GM19467 (cell line): ENCODE results near the gene NOPCHAP1.
"Not testable (repeated sequence)": the region's sequence is repeated elsewhere in the genome, so short reads cannot be mapped to it uniquely, and the experiment has no call there.

ENCODE experiments used
- ATAC-seq: cut with Tn5 transposase; IDR thresholded peaks from one replicate; pipeline ENCODE4 v1.9.1; 2021; ENCODE audit warnings: mild to moderate bottlenecking, moderate library complexity; ENCODE audit not compliant: unreplicated experiment

Gene NOPCHAP1, protein sequence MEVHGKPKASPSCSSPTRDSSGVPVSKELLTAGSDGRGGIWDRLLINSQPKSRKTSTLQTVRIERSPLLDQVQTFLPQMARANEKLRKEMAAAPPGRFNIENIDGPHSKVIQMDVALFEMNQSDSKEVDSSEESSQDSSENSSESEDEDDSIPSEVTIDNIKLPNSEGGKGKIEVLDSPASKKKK

DNA sequence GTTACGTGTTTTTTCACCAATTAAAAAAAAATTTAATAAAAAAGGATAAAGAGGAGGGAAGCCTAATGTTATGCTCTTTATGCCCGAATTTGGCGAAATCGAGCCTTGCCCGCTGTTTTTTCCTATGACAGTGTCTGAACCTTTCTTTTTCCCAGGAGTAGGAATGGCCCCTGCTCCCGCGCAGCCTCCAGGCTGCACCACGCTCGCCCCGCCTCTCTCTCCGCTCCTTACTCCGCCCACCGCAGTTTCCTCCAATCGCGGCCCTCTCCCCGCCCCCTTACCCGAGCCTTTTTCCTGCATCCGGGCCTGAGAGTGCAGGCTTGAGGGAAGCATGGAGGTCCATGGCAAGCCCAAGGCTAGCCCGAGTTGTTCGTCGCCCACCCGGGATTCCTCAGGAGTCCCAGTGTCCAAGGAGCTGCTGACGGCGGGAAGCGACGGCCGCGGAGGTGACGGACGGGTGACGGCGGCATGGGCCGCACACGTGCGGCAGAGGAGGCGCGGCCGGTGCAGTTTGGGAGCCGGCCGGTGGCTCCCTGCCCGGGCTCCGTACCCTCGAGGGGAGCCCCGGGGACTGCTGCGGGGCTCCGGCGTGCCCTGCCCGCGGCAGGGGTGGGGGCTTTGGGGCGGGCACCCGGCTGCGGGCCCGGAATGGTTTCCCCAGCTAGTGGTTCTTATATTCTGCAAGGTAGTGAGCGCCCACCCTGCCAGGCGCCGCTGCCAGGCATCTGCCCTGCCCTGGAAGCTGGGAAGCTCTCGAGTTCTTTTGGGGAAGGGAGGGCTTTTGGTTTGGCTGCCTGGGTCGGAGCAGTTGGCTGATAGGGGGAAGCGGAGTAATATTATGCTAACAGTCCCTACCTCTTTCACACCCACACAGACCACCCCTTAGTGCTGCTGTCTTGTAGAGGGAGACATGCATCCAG, at the start of gene NOPCHAP1:
Gene NOPCHAP1, plus strand, starts transcription at position 295 of the 920 bp plus-strand sequence. Its CDS starts 37 bp downstream, at position 332.
- ATAC-seq = peak; percentile 91

DNA sequence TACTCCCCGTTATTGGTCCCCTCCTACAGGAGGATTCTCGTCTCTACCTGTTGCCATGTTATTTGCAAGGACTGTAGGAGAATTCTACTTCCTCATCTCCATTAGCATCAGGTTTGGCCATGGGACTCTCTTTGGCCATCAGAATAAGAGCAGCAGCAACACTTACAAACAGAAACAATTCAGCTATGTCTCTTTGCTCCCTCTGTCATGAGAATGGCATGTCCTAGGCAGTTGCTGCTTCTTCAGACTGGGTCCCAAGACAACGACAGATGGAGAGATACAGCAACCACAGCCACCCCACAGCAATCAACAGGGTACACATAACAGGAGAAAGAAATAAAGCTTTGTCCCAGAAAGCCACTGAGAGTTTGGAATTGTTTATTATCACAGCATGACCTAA, 47.7 kb upstream of the NOPCHAP1 start:
- no peak for ATAC-seq

DNA sequence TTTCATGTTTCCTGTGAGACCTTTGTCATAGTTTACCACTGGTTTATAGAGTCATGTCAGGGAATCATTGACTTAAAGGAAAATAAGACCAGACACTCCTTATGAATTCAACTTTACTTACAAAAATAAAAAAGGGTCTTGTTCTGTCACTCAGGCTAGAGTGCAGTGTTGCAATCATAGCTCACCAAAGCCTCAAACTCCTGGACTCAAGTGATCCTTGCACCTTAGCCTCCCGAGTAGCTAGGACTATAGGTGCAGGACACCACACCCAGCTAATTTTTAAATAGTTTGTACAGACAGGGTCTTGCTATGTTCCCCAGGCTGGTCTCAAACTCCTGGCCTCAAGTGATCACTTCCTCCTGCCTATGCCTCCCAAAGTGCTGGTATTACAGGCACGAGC, 47.0 kb upstream of the NOPCHAP1 start:
- ATAC-seq = no peak

DNA sequence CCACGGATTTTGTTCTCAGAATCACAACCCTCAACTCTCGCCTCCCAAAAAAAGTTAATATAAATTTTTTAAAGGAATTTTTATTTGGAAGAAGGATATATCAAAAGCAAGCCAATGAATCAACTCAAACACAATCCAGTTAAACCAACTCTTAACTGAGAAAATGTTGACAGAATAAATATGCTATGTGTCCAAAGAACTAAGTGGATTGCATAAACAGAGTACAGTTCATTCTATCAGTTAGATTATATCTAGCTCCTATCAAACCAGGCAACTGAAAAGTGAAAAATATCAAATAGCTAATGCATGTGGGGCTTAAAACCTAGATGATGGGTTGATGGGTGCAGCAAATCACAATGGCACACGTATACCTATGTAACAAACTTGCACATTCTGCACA, 44.7 kb upstream of the NOPCHAP1 start:
- no peak for ATAC-seq

DNA sequence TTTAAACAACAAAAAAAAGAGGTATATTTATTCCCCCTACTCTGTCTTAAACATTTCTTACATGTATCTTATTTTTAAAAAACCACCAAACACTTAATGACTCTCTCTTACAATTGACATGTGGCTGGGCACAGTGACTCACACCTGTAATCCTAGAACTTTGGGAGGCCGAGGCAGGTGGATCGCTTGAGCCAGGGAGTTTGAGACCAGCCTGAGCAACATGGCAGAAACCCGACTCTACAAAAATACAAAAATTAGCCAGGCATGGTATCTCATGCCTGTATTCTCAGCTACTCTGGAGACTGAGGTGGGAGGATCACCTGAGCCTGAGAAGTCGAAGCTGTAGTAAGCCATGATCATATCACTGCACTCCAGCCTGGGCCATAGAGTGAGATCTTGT, 44.0 kb upstream of the NOPCHAP1 start:
- ATAC-seq = no peak

DNA sequence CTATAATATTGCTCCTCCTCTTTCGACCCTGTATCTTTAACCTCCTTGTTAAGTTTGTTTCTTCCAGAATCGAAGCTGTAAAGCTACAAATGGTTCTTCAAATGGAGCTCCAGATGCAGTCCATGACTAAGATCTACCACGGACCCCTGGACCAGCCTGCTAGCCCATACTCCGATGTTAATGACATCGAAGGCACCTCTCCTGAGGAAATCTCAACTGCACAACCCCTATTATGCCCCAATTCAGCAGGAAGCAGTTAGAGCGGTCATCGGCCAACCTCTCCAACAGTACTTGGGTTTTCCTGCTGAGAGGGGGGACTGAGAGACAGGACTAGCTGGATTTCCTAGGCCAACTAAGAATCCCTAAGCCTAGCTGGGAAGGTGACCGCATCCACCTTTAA, 42.7 kb upstream of the NOPCHAP1 start:
- not testable (repeated sequence) for ATAC-seq

DNA sequence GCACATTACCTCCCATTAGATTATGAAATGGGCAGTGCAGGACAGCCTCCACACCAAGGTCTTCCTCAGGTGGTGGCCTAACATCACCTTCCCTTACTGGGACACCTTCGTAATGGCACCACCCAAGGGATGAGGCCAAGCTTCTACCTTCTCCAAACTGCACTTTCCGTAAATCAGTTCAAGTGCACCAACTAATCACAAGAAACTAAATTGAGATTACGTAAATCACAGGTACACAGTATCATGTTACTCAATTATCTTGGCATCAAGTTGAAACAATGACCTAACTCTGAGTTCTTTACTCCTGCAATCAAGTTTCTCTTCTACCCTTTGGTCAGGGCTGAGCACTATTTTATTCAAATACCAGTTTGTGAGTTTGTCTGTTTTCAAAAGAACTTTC, 41.9 kb upstream of the NOPCHAP1 start:
- no peak for ATAC-seq

DNA sequence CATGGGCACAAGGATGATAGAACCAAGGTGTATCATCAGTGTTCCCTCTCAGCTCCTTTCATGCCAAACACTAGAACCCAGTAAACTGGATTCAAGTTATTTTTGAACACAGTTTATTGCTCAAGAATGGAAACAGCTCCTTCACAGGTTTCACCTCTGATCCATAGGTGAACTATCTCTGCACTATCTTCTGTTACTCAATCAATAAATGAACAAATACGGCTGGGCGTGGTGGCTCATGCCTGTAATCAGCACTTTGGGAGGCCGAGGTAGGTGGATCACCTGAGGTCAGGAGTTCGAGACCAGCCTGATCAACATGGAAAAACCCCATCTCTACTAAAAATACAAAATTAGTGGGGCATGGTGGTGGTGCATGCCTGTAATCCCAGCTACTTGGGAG, 37.4 kb upstream of the NOPCHAP1 start:
- not testable (repeated sequence) for ATAC-seq

DNA sequence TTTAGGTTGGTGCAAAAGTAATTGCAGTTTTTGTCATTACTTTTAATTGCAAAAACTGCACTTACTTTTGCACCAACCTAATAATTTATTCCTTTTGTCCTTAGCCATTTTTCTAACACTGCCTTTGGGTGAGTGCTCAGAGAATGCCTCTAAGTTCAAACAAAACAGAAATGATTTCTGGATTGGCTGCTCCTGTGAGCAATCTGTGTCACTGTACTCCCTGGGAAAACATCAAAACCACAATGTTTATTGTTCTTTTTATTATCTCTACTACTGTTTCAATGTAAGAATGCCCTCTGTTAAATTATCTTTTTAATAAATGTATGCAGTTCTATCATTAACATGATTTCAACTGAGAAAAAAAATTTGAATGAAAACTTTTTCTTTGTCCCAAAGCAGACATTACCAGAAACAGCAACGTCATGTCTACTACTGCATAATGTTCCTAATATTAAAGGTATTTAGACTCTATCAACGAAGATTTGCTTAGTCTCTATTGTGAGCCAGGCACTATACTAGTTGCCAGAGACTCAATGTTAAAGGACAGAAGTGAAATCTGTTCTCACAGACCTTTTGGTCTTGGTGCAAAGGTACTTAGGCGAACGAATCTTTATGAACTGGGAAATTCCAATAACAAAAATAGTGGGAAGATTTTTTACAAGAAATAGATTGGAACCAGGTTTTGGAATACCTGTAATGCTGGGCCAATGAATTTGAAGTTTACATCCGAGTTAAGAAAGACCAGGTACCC, 34.2 kb upstream of the NOPCHAP1 start:
- no peak for ATAC-seq

DNA sequence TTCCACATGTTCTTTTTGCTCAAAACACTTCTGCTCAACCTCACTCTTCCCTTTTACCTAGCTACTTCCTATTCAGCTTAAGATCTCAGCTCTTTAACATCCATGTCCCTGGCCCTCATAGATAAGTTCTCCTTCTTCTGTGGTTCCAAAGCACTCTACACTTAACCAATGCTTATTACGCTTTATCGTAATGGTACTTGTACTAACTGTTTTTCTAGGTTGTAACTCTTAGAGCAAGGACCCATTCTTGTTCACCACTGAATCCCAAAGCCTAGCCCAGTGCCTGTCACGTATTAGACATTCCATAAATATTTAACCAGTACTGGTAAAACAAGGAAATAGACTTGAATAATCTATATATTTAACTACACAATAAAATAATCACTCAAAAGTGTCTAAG, 33.3 kb upstream of the NOPCHAP1 start:
- ATAC-seq = no peak

DNA sequence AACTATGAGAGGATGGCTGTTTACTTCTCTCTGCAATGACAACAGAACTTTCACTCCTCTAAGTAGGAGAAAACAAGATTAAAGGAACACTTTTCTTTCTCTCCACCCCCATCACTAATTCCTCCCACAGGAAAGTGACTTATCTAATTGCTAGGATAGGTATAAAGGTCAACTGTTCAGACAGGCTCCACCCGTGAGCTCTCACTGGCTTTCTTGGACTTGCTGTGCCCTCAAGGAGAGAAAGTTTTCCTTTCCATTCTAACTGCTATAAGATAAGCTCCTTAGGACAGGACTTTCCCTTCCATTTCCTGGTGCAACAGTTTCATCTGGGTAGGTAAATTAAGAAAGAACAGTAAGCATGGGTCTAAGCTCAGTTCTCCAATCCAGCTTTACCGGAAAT, 32.8 kb upstream of the NOPCHAP1 start:
- ATAC-seq = no peak

DNA sequence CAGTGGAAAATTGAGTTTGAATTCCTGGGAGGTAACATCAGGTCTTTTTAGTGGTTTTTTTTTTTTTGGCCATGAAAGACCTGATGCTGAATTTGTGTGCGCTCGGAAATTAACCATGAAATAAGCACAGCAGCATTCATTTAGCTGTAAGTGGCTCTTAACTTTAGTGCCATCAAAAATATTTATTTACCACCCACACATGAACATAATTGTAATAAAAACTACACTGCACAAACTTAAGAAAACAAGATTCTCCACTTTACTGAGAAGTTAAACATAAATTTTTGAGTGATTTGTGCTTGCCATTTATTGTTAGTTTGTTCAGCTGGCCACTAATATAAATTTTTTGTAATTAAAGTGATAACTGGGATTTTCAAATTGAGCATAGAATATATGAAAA, 30.4 kb upstream of the NOPCHAP1 start:
- ATAC-seq = no peak

DNA sequence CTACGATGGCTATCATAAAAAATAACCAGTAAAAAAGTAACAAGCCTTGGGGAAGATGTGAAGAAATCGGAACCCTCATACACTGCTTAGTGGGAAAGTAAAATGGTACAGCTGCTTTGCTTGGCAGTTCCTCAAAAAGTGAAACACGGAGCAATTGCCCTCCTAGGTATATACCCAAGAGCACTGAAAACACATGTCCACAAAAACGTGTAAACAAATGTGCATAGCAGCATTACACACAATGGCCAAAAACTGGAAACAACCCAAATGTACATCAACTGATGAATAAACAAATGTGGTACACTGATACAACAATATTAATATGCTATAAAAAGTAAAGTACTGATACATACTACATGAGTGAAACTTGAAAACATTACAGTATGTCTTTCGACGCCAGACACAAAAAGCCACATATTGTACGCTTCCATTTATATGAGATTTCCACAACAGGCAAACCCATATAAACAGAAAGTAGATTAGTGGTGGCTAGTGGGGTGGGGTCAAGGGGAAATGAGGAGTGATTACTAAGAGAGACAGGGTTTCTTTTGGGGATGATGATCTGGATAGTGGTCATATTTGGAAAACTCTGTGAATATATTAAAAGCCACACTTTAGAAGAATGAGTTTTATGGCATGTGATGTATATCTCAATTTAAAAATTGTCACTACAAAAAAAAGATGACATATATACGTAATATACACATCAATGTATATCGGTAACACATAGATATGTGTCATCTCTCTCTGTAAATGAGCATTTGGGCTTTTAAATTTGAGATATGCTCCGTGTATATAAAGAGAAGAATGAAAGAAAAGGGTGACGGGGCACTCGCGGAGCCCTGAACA, 29.0 kb upstream of the NOPCHAP1 start:
- ATAC-seq = no peak

DNA sequence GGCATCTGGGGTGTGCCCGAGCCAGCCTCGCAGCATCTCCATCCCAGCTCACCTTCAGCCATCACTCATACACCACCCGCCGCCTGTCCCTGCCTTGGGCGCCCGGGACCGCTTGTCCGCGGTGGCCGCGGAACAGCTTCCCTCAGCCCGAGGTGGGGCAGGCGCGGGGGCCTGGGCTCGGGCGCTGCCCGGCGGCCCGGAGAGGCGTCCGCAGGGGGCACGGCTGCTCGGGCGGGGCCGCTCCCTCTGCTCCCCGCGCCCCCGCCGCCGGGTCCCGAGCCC, 28.5 kb upstream of the NOPCHAP1 start:
- no peak for ATAC-seq

DNA sequence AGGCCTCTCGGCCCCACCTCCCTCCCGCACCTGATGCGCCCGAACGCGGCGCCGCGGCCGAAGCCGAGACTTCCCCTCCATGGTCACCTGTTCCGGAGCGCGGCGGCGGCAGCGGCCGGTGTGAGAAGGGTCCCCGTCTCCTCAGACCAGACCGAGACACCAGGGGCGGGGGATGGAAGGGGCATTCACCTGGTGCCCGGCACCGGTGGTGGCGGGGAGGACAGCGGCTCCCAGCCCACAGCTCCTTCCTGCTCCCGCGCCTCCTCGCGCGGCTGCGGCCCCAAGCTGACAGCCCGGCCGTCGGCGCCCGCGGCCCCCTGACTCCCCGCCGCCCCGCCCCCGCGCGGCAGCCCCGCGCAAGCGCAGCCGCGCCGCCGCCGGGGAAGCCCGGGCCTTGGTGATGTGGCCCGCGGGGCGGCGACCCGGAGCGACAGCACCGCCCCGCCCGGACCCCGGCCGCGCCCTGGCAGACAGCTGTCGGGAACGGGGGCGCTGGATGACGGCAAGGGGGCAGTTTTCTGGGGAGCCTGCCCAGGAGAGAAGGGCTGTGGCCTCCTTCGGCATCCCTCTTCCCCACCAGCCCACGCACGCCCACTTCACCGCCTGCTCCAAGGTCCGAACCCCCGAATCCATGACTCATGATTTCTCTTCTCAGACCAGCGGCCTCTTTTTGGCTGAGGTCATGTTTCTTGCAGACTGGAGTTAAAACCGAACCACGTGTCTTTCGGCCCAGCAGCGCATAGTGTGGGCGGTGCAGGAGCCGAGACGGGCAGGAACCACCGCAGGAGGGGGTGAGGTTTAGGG, 27.9 kb upstream of the NOPCHAP1 start, which contains the start of gene SLC41A2:
Gene SLC41A2, minus strand, starts transcription at position 290 of the 804 bp plus-strand sequence. CDS start 29,763 bp downstream, outside the sequence.
- ATAC-seq = peak; percentile 70

DNA sequence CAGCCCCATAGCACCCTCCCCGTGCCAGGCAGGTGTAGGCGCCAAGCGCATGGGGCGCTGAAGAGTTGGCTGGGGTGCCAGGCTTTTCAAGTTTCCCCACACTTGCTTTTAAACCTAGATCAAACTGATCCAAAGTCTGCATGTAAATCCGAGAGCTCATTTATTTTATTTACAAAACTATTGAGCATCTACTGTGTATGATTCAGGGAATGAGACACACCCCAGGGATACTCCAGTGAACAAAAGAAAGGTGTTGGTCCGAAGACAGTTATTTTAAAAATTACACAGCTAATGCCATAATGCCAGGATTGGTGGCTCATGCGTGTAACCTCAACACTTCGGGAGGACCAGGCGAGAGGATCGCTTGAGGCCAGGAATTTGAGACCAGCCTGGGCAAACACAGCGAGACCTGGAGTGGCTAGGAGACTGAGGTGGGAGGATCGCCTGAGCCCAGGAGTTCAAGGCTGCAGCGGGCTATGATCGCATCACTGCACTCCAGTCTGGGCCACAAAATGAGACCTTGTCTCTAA, 27.2 kb upstream of the NOPCHAP1 start:
- ATAC-seq = no peak

DNA sequence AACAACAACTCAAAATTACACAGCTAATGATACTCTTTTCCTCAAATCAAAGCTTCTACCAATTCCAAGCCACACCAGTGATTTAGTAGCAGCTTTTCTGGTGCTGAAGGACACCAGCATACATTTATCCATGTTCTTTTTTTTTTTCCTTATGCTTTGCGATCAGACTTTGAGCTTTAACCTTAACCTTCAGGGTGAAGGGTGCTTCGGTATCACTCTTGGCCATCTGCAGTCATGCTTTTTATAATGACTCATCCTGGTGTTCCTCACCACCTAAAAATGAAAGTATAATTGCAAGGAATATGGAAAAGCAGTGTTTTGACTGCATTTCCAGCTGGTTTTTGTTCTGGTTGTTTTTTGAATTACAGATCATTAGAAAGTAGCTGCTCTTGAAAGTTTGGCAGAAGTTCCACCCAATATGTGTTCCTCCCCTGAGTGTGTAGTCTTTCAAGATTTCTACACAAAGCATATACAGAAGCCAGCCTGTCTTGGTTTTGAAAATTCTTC, 26.7 kb upstream of the NOPCHAP1 start:
- no peak for ATAC-seq

DNA sequence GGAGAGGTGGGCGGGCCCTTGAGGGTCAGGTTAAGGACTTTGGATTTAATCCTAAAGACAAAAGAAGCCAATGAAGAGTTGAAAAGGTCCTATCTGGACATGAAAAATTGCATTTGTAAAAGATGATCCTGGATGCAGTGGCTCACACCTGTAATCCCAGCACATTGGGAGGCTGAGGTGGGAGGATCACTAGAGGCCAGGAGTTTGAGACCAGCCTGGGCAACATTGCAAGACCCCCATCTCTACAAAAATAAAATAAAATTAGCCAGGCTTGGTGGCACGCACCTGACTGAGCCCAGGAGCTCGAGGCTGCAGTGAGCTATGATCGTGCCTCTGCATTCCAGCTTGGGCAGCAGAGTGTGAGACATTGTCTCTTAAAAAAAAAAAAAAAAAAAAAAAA, 25.7 kb upstream of the NOPCHAP1 start:
- no peak for ATAC-seq

DNA sequence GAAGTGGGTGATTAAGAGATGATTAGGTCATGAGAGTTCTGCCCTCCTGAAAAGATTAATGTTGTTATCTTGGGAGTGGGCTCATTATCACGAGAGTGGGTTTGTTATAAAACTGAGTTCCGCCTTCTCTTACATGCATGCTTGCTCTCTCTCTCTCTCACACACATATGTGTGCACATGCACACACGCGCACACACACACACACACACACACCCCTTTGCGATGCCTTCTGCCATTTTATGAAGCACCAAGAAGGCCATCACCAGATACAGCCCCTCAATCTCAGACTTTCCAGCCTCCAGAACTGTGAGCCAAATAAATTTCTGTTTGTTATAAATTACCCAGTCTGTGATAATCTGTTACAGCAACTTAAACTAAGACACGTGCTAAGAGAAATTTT, 22.4 kb upstream of the NOPCHAP1 start:
- ATAC-seq = no peak
